HG02981 (cell line): ENCODE data around the gene APMAP.

Source experiments
- ATAC-seq: cut with Tn5 transposase; IDR thresholded peaks from one replicate; pipeline ENCODE4 v1.9.1; 2021; ENCODE audit warnings: mild to moderate bottlenecking, moderate library complexity; ENCODE audit not compliant: unreplicated experiment

APMAP gene

DNA sequence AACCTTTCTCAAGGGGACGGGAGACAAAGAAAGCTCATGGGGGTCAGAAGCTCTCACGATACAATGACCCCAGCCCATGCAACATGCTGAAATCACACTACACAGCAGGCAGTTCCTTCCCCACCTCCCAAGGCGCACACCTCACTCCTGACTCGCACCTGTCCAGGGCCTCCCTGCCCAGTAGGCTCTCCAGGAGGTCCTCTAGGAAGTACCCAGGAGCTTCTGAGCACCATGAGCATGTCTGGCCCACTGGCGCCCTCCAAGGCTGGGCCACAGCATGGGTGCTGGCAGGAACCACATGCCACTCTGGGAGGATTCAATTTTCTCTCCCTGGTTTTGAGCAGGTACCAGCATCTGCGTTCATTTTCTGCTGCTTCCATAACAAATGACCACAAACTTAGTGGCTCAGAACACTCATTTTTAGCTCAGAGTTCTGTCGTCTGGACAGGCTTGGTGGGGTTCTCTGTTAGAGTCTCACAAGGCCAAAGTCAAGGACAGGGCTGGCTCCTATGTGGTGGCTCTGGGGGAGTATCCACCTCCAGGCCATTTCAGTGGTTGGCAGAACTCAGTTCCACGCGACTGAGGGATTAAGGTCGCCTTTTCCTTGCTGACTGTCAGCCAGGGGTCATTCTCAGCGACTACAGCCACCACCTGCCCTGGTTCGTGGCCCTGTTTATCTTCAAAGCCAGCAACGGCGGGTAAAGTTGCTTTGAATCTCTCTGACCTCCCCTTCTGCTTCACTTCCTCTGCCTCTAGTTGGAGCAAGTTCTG, 32.7 kb upstream of the APMAP start:
- no peak for ATAC-seq

DNA sequence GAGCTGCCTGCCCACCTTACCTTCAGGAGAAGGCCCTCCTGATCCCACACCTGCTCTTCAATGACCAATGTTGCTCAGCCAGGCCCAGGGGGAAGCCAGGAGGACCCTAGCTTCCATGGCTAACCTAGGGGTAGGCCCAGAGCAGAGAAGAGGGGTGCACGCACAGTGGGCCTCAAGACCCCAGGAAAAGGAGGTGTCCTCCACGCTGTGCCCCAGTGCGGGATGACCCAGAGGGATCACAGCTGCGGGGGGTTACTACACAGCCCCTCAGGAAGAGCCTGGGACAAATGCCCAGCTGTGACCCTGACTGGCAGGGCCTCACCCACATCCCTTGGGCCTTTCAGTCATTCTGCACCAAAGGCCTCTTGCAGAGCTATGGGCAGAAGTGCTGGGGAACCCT, 31.6 kb upstream of the APMAP start:
- no peak for ATAC-seq

DNA sequence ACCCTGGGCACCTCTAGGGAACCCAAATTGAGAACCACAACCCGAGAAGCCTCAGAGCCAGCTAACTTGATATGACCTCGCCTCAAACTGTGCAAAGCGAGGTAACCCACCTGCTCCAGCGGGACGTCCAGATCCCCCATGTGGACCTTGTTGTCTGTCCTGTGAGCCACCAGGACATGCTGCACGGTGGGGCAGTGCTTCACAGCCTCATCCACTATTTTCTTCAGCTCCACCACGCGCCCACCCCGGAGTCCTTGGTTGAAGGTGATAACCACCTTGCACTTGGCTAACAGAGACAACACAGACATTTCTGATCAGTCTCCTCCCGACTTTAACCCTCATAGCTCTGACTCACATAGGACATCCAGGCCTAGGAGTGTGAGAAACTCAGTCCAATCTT, 30.8 kb upstream of the APMAP start:
- ATAC-seq, result no peak

DNA sequence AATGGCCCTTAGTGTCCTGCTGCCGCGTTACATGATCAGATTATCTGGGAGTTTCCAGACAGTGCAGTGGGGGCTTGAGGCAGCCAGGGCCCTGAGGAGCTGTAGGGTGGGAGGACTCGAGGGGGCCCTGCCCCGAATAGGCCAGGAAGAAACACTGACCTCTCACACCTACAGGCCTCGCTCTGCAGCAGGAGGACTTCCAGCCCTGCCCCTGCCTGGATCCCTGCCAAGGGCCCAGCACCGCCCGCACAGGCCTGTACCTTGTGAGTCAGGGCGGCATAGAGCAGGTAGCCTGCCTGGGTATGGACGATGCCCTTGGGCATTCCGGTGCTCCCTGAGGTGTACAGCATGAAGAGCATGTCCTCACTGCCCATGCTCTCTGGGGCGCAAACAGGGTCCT, 30.1 kb upstream of the APMAP start:
- no peak for ATAC-seq

- no peak for ATAC-seq
These were observed 28.8 kb upstream of the APMAP start for GRCh38 chr20:25021336-25021735.

- ATAC-seq, result no peak
These were observed 28.4 kb upstream of the APMAP start for GRCh38 chr20:25020901-25021301.

DNA sequence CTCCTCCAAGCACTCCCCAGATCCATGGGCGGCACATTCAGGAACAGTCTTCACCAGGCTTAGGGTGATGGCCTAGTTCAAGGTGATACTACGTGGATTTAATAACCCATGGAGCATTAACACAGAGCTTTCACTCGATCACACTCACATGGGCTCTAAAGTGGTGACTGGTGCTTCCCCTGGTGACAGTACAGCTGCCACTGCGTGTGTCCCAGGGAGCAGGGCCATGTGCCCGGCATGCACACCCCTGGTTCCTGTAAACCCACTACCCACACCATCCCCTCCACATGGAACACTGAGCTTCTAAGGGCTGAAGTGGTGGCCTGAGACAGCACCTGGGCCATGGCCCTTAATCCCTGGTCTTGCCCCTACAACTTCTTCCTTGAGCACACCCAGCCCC, 27.8 kb upstream of the APMAP start:
- no peak for ATAC-seq

- no peak for ATAC-seq
These were observed 27.0 kb upstream of the APMAP start for GRCh38 chr20:25019381-25020155.

DNA sequence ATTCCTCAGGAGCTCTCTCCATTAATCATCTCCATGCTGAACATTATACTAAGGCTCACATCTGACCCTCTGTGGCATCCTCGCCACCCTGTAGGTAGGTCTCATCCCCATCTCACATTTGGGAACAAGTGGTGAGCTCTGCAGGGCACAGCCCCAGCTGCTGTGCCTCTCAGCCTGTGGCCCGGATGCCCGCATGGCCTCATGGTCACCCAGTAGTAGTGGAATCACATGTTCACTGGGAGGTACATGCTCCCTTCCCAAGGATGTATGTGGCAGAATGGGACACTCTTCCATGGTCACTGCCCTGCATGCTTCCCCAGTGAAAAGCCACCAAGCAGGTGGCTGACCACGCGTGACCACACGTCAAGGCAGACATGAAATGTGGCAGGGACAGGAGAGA, 26.3 kb upstream of the APMAP start:
- no peak for ATAC-seq

DNA sequence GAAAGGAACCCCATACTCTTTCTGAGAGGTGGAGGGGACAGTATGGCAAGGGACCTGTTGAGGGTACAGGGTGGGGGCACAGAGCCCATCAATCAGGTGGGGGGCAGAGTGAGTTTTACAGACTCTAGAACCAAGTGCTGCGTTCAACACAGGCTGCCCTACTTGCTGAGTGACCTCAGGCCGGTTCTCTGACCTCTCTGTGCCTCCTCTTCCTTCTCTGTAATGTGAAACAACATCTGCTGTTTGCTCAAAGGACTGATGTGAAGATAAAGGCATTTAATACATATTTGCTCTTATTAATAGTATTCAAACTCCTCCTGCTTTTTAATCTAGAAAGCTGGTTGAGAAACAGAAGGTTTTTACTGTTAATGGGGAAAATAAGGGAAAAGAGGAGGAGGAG, 25.9 kb upstream of the APMAP start:
- no peak for ATAC-seq

- no peak for ATAC-seq
These were observed 24.8 kb upstream of the APMAP start for GRCh38 chr20:25017257-25017803.

DNA sequence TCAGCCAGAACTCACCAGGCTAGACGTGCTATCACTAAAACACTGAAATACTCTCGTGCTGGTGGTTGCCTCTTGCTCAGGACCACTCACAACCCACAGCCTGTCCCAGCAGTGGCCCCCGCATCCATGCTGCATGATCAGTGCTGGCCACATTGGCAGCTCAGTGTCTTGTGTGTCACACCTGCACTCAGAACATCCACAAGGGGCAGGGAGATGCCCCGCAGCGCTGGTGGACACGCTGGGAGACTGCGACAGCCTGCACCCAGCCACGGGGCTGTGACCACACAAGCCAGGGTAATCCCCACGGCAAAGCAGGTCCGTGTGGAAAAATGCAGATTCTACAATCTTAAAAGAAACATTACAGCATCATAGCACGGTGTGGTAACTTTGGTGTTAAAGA, 23.9 kb upstream of the APMAP start:
- ATAC-seq, result no peak

GRCh38 chr20:25015986-25016385, 23.4 kb upstream of the APMAP start:
- ATAC-seq, result no peak

GRCh38 chr20:25014816-25015215, 22.3 kb upstream of the APMAP start:
- no peak for ATAC-seq

DNA sequence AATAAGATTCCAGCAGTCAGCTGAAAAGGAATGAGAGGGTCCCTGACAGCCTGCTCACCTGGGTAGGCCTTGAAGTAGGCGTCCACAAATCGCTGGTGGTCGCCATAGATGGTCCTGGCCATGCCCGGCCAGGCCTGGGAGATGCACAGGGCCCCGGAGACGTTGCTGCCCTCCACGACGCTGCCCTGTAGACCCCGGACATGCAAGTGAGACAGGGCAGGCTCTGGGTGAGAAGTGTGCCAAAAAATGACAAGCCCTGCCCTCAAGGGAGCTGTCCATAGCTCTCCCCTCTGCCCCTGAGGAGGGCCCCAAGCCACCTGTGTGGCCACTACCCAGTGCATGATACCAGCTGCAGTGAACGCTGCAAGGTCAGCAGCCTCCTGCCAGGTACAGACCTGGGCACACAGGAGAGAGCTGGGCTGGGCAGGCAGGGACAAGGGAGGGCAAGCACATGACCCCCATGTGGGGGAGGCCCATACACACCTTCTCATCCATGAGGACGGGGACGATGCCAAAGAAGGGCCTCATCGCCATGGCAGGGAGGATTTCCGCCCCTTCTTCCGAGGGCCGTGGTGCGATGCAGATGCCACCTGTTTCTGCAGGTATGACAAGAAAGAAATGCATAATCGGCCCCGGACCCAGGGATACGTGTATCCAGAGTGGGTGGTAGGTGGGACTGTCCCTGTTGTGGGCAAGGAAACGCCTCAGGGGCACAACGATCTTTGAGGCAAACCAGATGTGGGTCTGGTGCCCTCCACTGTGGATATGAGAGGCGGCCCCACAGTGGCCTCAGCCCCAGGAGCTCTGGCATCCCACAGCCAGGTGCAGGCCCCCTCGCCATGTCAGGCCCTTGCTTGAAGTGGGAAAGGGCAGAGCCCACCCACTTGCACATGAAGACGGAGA, 21.2 kb upstream of the APMAP start:
- no peak for ATAC-seq

DNA sequence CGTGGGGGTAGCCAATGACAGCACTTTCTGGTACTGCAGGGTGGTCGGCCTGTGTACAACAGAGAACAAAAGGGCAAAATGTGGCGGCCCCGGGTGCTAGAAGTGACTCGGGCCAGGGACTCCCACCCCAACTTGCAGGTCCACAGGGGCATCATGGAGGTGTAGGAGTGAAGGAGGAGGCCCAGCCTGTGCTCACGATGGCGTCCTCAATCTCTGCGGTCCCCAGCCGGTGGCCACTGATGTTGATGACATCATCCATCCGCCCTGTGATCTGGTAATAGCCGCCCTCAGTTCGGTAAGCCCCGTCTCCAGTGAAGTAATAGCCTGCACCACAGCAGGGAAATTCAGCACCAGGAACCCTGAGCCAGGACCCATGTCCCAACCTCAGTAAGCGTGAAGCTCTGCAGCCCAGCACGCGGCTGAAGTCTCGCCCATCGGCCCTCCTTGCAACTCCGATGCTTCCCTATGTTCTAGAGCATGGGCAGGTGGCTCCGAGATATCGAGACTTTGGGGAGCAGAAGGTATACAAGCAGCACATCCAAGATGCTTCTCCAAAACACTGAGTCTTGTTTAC, 20.2 kb upstream of the APMAP start:
- ATAC-seq, result no peak

DNA sequence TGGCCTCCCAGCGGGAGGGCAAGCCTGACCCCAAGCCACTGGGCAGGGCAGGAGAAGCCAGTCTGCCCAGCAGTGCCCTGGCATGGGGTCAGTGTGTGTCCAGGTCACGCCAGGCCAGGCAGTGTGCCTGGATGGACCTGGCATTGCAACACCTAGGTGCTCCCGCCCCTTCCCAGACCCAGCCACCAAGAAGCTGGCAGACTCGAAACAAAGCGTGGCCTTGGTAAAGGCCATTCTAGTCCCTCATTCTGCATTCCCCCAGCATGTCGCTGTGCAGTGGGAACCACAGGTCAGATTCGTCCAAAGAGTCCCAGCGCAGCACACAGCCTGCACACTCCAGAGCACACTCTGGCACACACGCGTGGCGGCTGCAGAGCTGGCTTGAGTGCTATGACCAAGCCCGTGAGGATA, 19.3 kb upstream of the APMAP start:
- ATAC-seq, result no peak

- ATAC-seq, result no peak
These were observed 18.7 kb upstream of the APMAP start for GRCh38 chr20:25011261-25011660.

GRCh38 chr20:25009218-25010145, 16.9 kb upstream of the APMAP start:
- ATAC-seq, result no peak
